ENCODE results near the gene TBATA. TPM values are rescaled to one million over a fixed set of nuclear protein-coding genes. Genes with fewer than 3 reads are reported as not detected.

The TBATA gene
- polyA plus RNA-seq, 1 donor (not counting 4 experiments of a cell fraction or from before 2014, with no cell fraction given), result not detected

DNA sequence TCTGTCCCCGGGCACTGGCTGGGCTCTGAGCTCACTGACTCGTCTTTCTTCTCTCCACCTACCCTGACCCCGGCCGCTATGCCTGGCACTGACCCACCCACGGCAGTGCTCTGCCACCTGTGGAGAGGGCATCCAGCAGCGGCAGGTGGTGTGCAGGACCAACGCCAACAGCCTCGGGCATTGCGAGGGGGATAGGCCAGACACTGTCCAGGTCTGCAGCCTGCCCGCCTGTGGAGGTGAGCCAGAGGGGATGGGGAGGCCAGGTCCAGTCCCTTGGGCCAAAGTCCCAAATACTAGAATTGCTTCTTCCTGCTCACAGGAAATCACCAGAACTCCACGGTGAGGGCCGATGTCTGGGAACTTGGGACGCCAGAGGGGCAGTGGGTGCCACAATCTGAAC is 27.3 kb downstream of the TBATA start:
- H4K20me1 ChIP-seq (ENCODE audit: control insufficient read depth, extremely low read depth, insufficient read depth, low read length), result peaks cover 3% of the 10 kb centered on the region
- H3K27me3 ChIP-seq (ENCODE audit: control insufficient read depth, extremely low read depth, insufficient read depth, low read length), result peaks cover 24% of the 10 kb centered on the region
- no peak for DNase-seq (ENCODE audit: low read depth, low spot score)

DNA sequence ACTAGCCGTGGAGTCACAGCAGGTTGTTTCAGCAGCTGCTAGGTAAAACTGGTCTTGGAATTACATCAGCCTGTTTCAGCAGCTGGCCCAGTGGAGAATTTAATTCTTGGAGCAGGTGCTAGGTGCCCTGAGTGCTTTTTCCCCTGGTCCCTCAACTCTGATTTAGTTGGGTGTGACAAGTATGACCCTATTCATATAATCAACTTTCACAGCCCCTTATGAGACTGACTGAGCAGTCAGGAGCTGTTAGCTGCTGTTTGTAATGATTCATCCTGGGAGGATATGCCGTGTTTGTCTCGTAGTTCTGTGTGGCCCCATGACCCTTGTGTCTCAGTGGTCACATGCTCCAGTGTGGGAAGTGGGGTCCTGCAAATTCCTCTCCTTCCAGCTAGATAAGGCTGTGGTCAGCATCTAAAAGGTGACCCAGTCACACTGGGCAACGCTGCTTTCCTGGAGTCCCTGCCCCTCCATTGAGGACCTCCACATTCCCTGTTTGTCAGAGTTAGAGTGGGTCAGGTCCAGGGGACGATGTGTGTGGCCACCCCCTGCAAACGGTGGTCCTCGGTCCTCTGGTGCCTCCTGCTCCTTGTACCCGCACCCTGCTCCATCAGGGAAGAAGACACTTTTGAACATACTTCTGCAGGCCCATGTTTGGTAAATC is 28.3 kb downstream of the TBATA start:
- H3K9me3 ChIP-seq (ENCODE audit: control insufficient read depth, low read depth, low read length), result no peaks in the 10 kb centered on the region
- H2AFZ ChIP-seq (ENCODE audit: control insufficient read depth, low read length), result no peak overlapping the region
- peaks cover 3% of the 10 kb centered on the region for H4K20me1 ChIP-seq (ENCODE audit: control insufficient read depth, extremely low read depth, insufficient read depth, low read length)
- no peak overlapping the region for H3K4me3 ChIP-seq (ENCODE audit: control insufficient read depth in 2 of 3, extremely low read depth in 1 of 3, insufficient read depth in 2 of 3, low read depth in 1 of 3, low read length in 3 of 3)
- TF ChIP-seq EZH2 (IDR thresholded peaks at IDR 0.05; ENCODE audit: low read length), result no peak
- TF ChIP-seq, protein P1, sequence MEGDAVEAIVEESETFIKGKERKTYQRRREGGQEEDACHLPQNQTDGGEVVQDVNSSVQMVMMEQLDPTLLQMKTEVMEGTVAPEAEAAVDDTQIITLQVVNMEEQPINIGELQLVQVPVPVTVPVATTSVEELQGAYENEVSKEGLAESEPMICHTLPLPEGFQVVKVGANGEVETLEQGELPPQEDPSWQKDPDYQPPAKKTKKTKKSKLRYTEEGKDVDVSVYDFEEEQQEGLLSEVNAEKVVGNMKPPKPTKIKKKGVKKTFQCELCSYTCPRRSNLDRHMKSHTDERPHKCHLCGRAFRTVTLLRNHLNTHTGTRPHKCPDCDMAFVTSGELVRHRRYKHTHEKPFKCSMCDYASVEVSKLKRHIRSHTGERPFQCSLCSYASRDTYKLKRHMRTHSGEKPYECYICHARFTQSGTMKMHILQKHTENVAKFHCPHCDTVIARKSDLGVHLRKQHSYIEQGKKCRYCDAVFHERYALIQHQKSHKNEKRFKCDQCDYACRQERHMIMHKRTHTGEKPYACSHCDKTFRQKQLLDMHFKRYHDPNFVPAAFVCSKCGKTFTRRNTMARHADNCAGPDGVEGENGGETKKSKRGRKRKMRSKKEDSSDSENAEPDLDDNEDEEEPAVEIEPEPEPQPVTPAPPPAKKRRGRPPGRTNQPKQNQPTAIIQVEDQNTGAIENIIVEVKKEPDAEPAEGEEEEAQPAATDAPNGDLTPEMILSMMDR (optimal IDR thresholded peaks at IDR 0.05 in 1 of 3, IDR thresholded peaks at IDR 0.05 in 1 of 3, conservative IDR thresholded peaks at IDR 0.05 in 1 of 3; ENCODE audit: extremely low read depth in 1 of 3, insufficient read depth in 2 of 3, low read length in 3 of 3), result no peak
- FAIRE-seq, result no peak
- no peaks in the 10 kb centered on the region for H3K36me3 ChIP-seq (ENCODE audit: control insufficient read depth in 2 of 2, extremely low read depth in 1 of 2, insufficient read depth in 2 of 2, low read length in 2 of 2)
- DNase-seq (ENCODE audit: low read depth, low spot score), result no peak
- H3K4me2 ChIP-seq (ENCODE audit: control insufficient read depth, extremely low read depth, insufficient read depth, low read depth, low read length), result no peak overlapping the region
- no peak overlapping the region for H3K9ac ChIP-seq (ENCODE audit: control insufficient read depth, extremely low read depth, insufficient read depth, low read length)
- H3K4me1 ChIP-seq (ENCODE audit: control insufficient read depth, extremely low read depth, insufficient read depth, low read length), result peaks cover 4% of the 10 kb centered on the region
- H3K79me2 ChIP-seq (ENCODE audit: control insufficient read depth, insufficient read depth, low read length), result no peaks in the 10 kb centered on the region
- no peak overlapping the region for H3K27ac ChIP-seq (ENCODE audit: control insufficient read depth, insufficient read depth, low read length)
- H3K27me3 ChIP-seq (ENCODE audit: control insufficient read depth, extremely low read depth, insufficient read depth, low read length), result peaks cover 23% of the 10 kb centered on the region
- dilution Hi-C loops (cut with MboI; ENCODE audit: extremely low pct_ligation_motif_present, low sequenced_read_pairs), result no loop called here
- no peaks in the 10 kb centered on the region for H3K9me1 ChIP-seq (ENCODE audit: control insufficient read depth, extremely low read depth, insufficient read depth, low read length)

More for the DNA sequence above, 27.3 kb downstream of the TBATA start:
- Histone ChIP-seq H3K36me3 (ENCODE audit: control insufficient read depth in 2 of 2, extremely low read depth in 1 of 2, insufficient read depth in 2 of 2, low read length in 2 of 2) (no peaks in the 10 kb centered on the region), H2AFZ (ENCODE audit: control insufficient read depth, low read length) (no peak overlapping the region), H3K27ac (ENCODE audit: control insufficient read depth, insufficient read depth, low read length) (no peak overlapping the region), H3K9me1 (ENCODE audit: control insufficient read depth, extremely low read depth, insufficient read depth, low read length) (no peaks in the 10 kb centered on the region), H3K4me1 (ENCODE audit: control insufficient read depth, extremely low read depth, insufficient read depth, low read length) (peaks cover 4% of the 10 kb centered on the region), H3K9me3 (ENCODE audit: control insufficient read depth, low read depth, low read length) (no peaks in the 10 kb centered on the region), H3K4me2 (ENCODE audit: control insufficient read depth, extremely low read depth, insufficient read depth, low read depth, low read length) (no peak overlapping the region), H3K9ac (ENCODE audit: control insufficient read depth, extremely low read depth, insufficient read depth, low read length) (no peak overlapping the region), H3K79me2 (ENCODE audit: control insufficient read depth, insufficient read depth, low read length) (no peaks in the 10 kb centered on the region), H3K4me3 (ENCODE audit: control insufficient read depth in 2 of 3, extremely low read depth in 1 of 3, insufficient read depth in 2 of 3, low read depth in 1 of 3, low read length in 3 of 3) (no peak overlapping the region)
- dilution Hi-C loops (cut with MboI; ENCODE audit: extremely low pct_ligation_motif_present, low sequenced_read_pairs), result no loop called here
- no peak for FAIRE-seq
- no peak for TF ChIP-seq EZH2 (IDR thresholded peaks at IDR 0.05; ENCODE audit: low read length)
- TF ChIP-seq, protein P1 (optimal IDR thresholded peaks at IDR 0.05 in 1 of 3, IDR thresholded peaks at IDR 0.05 in 1 of 3, conservative IDR thresholded peaks at IDR 0.05 in 1 of 3; ENCODE audit: extremely low read depth in 1 of 3, insufficient read depth in 2 of 3, low read length in 3 of 3), result no peak
